Panc1 (cell line): Measurements from ENCODE around the gene ICAM2. TPM values are rescaled to one million over a fixed set of nuclear protein-coding genes. Genes with fewer than 3 reads are reported as not detected.

ENCODE experiments used
- ATAC-seq: fragments of 200-7000 bp; cut with Tn5 transposase; 2 replicates; pipeline ENCODE4 v1.9.1; 2020; ENCODE audit warnings: mild to moderate bottlenecking, moderate library complexity
- BruUV-seq: library from RNA; stranded (reverse); fragments of 400-500 nt; replicated peaks from 2 replicates; lab custom pipeline; 2021; lab: Mats Ljungman, UMichigan
- CTCF ChIA-PET: fragments of 300-600 bp; sonication (Branson Sonifier 250); formaldehyde crosslinking; loops from one replicate; lab custom pipeline; 2022; ENCODE audit warnings: antibody characterized with exemption; lab: Charles Lee
- POLR2A ChIA-PET: fragments of 300-600 bp; sonication (Branson Sonifier 250); formaldehyde crosslinking; loops from one replicate; lab custom pipeline; 2022; ENCODE audit warnings: antibody characterized with exemption; lab: Charles Lee
- DNase-seq: peaks from one replicate; pipeline ENCODE4 v3.0.0-alpha.2; 2010; ENCODE audit warnings: low read depth, low spot score
- H3K27ac ChIP-seq: 2 replicates; pipeline ENCODE4 v1.5.1; 2011; ENCODE audit warnings: mild to moderate bottlenecking, low read length, inconsistent platforms
- H3K27me3 ChIP-seq: fragments of 200-500 bp; sonication (Bioruptor generic); 2 replicates; pipeline ENCODE4 v1.6.0; 2014; ENCODE audit warnings: low read length, inconsistent platforms; ENCODE audit not compliant: control insufficient read depth, insufficient read depth
- H3K36me3 ChIP-seq: fragments of 200-500 bp; sonication (Bioruptor generic); 2 replicates; pipeline ENCODE4 v1.5.1; 2014; ENCODE audit warnings: inconsistent platforms, mild to moderate bottlenecking, low read length, moderate library complexity; ENCODE audit not compliant: control insufficient read depth, insufficient read depth
- H3K4me1 ChIP-seq: 2 replicates; pipeline ENCODE4 v1.5.1; 2011; ENCODE audit warnings: inconsistent platforms, mild to moderate bottlenecking, low read length, moderate library complexity; ENCODE audit not compliant: control insufficient read depth, insufficient read depth
- H3K4me3 ChIP-seq, 2 experiments: 2 replicates each; pipeline ENCODE4 v1.5.1; 2011 to 2012; ENCODE audit warnings: low read depth in 2 of 2, low read length in 2 of 2, mild to moderate bottlenecking in 2 of 2, inconsistent platforms in 1 of 2, moderate library complexity in 1 of 2
- H3K9me3 ChIP-seq: fragments of 200-500 bp; sonication (Bioruptor generic); 2 replicates; pipeline ENCODE4 v1.5.1; 2014; ENCODE audit warnings: low read depth, mild to moderate bottlenecking, inconsistent platforms, low read length, moderate library complexity; ENCODE audit not compliant: control insufficient read depth, insufficient read depth
- POLR2AphosphoS5 ChIP-seq: IDR thresholded peaks from 2 replicates; pipeline ENCODE4 v1.6.1; 2012; ENCODE audit warnings: mild to moderate bottlenecking, low read depth, low read length, moderate library complexity
- SIN3A ChIP-seq: IDR thresholded peaks from 2 replicates; pipeline ENCODE4 v1.6.1; 2012; ENCODE audit warnings: low read depth, mild to moderate bottlenecking, low read length, moderate library complexity, borderline replicate concordance; ENCODE audit not compliant: insufficient read depth
- TCF7L2 ChIP-seq: IDR thresholded peaks from 2 replicates; pipeline ENCODE4 v1.6.1; 2011; ENCODE audit warnings: mild to moderate bottlenecking, low read depth, low read length, inconsistent platforms
- in situ Hi-C: cut with HindIII; loops from 2 replicates; pipeline ENCODE4 v1.10.0; 2016; ENCODE audit warnings: low sequenced_read_pairs, low pct_unique_long_range_greater_than_20kb
- intact Hi-C: fragments of 100-400 bp; cut with micrococcal nuclease; formaldehyde crosslinking; loops from one replicate; pipeline ENCODE4 v1.10.0; 2022; ENCODE audit not compliant: unreplicated experiment
- total RNA-seq: library from RNA; stranded (reverse); gene quantifications from one replicate; pipeline ENCODE4 v1.2.1, GENCODE V29; 2021; ENCODE audit not compliant: unreplicated experiment
- TF ChIP-seq, protein P1 (sequence below): fragments of 450-650 bp; IDR thresholded peaks from 2 replicates; pipeline ENCODE4 v1.5.1; 2017; ENCODE audit warnings: mild to moderate bottlenecking
- TF ChIP-seq, protein P2 (sequence below), 2 experiments: IDR thresholded peaks; 2 replicates each; pipeline ENCODE4 v1.6.1; 2011 to 2012; ENCODE audit warnings: low read depth in 2 of 2, control low read depth in 1 of 2, low read length in 1 of 2, mild to moderate bottlenecking in 1 of 2, moderate library complexity in 1 of 2; ENCODE audit not compliant: insufficient read depth in 1 of 2

ICAM2 gene
- total RNA-seq, 1 experiment from 2014 or later = 0.33 TPM

DNA sequence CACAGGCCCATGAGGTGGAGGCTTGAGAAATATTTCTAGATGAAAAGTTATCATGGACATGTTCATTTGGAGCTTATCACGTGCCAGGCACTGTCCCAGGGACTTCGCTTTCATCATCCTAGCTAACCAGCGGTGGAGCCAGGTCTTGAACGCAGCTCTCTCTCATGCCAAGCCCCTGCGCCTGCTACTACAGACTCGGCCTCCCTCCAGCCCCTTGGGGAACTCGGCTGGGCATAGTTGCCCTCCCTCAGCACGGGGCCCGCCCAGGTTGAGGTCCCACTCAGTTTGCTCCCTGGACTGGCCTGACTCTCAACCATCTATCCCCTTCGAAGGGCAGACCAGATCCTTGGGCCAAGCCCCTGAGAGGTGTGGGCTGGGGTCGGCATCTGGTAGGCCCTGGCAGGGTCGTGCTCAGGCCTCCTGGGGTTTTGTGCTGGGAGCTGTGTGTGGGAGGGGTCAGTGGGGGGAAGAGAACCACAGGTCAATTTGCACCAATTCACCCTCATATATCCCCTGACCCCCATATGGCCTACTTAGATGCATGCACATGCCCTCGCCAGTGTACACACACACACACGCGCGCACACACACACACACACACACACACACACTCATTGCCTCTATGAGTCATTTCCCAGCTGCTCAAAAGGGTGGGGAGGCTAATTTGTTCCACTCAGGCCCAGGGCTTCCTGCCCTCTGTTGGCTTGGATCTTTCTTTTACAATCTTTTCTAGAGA is 35.6 kb downstream of the ICAM2 start:
- TF ChIP-seq TCF7L2 (no peak), SIN3A (no peak), POLR2AphosphoS5 (no peak)
- TF ChIP-seq, protein P1, sequence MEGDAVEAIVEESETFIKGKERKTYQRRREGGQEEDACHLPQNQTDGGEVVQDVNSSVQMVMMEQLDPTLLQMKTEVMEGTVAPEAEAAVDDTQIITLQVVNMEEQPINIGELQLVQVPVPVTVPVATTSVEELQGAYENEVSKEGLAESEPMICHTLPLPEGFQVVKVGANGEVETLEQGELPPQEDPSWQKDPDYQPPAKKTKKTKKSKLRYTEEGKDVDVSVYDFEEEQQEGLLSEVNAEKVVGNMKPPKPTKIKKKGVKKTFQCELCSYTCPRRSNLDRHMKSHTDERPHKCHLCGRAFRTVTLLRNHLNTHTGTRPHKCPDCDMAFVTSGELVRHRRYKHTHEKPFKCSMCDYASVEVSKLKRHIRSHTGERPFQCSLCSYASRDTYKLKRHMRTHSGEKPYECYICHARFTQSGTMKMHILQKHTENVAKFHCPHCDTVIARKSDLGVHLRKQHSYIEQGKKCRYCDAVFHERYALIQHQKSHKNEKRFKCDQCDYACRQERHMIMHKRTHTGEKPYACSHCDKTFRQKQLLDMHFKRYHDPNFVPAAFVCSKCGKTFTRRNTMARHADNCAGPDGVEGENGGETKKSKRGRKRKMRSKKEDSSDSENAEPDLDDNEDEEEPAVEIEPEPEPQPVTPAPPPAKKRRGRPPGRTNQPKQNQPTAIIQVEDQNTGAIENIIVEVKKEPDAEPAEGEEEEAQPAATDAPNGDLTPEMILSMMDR = no peak
- TF ChIP-seq, protein P2, sequence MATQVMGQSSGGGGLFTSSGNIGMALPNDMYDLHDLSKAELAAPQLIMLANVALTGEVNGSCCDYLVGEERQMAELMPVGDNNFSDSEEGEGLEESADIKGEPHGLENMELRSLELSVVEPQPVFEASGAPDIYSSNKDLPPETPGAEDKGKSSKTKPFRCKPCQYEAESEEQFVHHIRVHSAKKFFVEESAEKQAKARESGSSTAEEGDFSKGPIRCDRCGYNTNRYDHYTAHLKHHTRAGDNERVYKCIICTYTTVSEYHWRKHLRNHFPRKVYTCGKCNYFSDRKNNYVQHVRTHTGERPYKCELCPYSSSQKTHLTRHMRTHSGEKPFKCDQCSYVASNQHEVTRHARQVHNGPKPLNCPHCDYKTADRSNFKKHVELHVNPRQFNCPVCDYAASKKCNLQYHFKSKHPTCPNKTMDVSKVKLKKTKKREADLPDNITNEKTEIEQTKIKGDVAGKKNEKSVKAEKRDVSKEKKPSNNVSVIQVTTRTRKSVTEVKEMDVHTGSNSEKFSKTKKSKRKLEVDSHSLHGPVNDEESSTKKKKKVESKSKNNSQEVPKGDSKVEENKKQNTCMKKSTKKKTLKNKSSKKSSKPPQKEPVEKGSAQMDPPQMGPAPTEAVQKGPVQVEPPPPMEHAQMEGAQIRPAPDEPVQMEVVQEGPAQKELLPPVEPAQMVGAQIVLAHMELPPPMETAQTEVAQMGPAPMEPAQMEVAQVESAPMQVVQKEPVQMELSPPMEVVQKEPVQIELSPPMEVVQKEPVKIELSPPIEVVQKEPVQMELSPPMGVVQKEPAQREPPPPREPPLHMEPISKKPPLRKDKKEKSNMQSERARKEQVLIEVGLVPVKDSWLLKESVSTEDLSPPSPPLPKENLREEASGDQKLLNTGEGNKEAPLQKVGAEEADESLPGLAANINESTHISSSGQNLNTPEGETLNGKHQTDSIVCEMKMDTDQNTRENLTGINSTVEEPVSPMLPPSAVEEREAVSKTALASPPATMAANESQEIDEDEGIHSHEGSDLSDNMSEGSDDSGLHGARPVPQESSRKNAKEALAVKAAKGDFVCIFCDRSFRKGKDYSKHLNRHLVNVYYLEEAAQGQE (IDR thresholded peaks at IDR 0.05; ENCODE audit: insufficient read depth in 1 of 2, low read depth in 2 of 2, low read length in 1 of 2) = no peak
- no peaks in the 10 kb centered on the region for H3K36me3 ChIP-seq
- ChIA-PET CTCF (interaction anchor here (0.6 kb wide), 1 partner anchor 121 kb away, joined by 6 read pairs; no protein-coding TSS in a partner anchor), POLR2A (no interaction called here)
- H3K9me3 ChIP-seq = no peaks in the 10 kb centered on the region
- no peak for DNase-seq
- in situ Hi-C loops (no loop called here), intact Hi-C loops (no loop called here)
- no peaks in the 10 kb centered on the region for H3K27me3 ChIP-seq
- H3K4me3 ChIP-seq = no peak overlapping the region
- no peak for ATAC-seq
- no TSS peak for BruUV-seq
- H3K4me1 ChIP-seq = no peaks in the 10 kb centered on the region
- no peak overlapping the region for H3K27ac ChIP-seq

DNA sequence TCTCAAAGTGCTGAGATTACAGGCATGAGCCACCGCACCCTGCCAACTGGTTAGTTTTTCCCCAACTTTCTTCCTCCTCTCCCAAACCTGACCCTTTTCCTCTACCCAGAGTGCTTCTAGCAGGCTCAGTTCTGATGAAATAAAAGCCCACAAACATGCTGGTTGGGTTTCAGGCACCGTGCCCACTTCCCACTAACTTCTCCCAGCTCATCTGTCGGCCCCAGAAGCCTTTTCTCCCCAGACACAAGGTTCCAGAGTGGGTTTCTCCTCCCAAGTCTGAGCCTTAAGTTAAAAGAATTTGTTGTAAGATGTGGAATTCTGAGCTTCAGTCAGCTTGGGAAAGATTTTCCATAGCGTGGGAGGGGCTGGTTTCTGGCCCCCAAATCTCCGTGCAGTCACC is 36.2 kb downstream of the ICAM2 start:
- ChIA-PET POLR2A (no interaction called here), CTCF (no interaction called here)
- Histone ChIP-seq H3K27ac (no peak overlapping the region), H3K36me3 (no peaks in the 10 kb centered on the region), H3K4me1 (no peaks in the 10 kb centered on the region), H3K27me3 (no peaks in the 10 kb centered on the region), H3K9me3 (no peaks in the 10 kb centered on the region), H3K4me3 (no peak overlapping the region)
- DNase-seq (no peak), ATAC-seq (no peak)
- TF ChIP-seq, protein P1 = no peak
- no peak for TF ChIP-seq POLR2AphosphoS5
- TF ChIP-seq, protein P2 (IDR thresholded peaks at IDR 0.05; ENCODE audit: insufficient read depth in 1 of 2, low read depth in 2 of 2, low read length in 1 of 2) = no peak
- TF ChIP-seq SIN3A = no peak
- BruUV-seq = no TSS peak
- in situ Hi-C loops = no loop called here
- intact Hi-C loops = no loop called here
